Measurements from ENCODE around the gene SIRT3.

DNA sequence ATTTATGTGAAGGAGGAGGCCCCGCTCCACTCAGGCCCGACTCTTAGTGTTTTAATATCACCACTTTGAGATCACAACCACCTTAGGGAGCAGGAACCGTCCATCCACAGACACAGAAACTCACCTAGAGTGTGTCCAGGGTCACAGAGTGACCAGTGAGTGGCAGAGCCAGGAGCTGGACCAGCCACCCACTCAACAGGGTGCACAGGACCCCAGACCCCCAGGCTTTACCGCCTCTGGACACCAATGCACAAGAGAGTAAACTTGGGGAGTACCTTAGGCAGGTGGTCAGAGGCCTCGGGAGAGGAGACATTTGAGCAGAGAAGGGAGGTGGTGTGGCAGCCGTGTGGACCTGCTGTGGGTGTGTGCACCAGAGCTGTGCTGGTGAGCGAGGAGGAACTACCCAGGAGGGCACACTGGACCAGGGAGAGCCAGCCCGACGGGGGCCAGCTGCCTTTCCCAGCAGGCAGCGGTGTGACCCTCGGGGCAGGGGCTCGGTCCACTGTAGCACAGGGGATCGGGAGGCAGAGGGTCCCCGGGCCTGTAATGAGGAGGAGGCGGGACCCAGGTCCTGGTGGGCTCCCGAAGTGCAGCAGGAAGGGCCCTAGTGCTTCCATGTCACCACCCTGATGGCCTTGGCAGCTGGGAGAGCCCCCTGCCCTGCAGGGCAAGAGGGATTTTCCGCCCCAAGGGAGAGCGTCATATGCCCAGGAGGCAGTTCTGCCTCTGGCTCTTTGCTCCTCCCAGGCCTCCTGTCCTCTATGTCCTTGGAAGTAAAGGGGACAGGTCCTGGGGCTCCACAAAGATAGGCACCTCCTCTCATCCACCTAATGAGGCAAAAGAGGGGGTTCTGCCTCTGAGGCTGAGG, 34.5 kb upstream of the SIRT3 start:
- TF ChIP-seq, protein P1, sequence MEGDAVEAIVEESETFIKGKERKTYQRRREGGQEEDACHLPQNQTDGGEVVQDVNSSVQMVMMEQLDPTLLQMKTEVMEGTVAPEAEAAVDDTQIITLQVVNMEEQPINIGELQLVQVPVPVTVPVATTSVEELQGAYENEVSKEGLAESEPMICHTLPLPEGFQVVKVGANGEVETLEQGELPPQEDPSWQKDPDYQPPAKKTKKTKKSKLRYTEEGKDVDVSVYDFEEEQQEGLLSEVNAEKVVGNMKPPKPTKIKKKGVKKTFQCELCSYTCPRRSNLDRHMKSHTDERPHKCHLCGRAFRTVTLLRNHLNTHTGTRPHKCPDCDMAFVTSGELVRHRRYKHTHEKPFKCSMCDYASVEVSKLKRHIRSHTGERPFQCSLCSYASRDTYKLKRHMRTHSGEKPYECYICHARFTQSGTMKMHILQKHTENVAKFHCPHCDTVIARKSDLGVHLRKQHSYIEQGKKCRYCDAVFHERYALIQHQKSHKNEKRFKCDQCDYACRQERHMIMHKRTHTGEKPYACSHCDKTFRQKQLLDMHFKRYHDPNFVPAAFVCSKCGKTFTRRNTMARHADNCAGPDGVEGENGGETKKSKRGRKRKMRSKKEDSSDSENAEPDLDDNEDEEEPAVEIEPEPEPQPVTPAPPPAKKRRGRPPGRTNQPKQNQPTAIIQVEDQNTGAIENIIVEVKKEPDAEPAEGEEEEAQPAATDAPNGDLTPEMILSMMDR (IDR thresholded peaks at IDR 0.05), result no peak
- no peak for TF ChIP-seq ZFX (IDR thresholded peaks at IDR 0.05; ENCODE audit: borderline replicate concordance)
